Midbrain (tissue), 1 donor: ENCODE results near the gene PALLD.

ENCODE experiments used
- DNase-seq: peaks from one replicate; lab custom pipeline; 2025; lab: John Stamatoyannopoulos, UW

Gene PALLD

GRCh38 chr4:168593399-168593798 lies 96.5 kb downstream of the PALLD start:
- DNase-seq, result no peak

GRCh38 chr4:168594121-168594520 lies 97.3 kb downstream of the PALLD start:
- no peak for DNase-seq

GRCh38 chr4:168598191-168598590 lies 101.3 kb downstream of the PALLD start:
- no peak for DNase-seq

- DNase-seq, result no peak
Observed at GRCh38 chr4:168600796-168601583, 104.1 kb downstream of the PALLD start.

GRCh38 chr4:168601899-168602298 lies 105.0 kb downstream of the PALLD start:
- DNase-seq, result no peak

DNA sequence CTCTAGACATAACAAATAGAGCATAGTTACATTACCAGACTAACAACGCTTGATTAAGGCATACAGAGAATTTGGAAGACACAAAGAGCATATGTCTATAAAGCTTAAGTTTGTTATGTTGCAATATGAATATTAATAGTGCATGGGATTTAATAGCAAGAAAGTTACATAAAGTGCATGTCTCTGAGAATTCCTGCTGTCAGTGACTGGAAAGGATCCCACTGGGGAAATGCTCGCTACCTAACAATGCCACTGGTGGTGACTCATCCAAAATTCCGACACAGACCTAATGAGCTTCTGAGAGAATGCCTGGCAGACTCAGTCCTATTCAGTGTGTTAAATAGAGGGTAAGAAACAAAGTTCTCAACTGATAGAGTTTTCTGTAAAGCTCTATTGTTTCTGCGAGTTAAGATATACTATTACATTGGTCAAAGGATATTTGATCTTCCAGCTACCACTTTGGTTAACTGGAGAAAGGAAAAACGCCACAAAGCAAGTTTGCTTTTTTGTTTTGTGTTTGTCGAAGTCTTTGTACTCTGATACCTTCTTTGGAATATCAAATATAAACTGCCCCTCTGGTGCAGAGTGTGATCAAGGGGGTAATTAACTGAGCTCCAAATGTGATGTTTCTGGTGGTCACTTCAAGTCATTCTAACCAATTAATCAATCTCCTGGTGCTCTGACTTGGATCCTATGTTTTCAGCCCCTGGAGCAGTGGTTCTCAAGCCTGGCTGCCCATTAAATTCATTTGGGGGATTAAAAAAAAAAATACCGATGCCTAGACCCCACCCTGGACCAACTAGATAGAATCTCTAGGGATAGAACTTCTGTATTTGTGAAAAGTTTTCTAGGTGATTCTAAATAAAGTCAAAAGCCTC lies 107.9 kb downstream of the PALLD start:
- DNase-seq, result no peak

DNA sequence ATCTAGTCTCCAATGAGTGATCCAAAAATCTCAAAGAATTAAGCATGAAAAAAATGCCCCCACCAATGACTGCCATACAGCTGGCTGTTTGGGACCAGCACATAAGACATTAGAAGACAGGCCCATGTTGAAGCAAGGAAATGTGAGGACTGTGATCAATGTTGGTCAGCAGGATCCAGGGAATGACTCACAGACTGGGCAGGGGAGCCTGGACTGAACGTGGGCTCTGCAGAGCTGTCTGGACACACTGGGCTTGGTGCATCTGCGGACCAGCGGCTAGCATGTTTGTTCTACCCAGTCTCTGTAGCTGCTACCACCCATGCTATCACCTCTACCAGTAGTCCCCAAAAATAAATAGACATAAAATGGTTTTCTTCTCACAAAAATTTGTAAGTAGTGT lies 108.6 kb downstream of the PALLD start:
- no peak for DNase-seq

DNA sequence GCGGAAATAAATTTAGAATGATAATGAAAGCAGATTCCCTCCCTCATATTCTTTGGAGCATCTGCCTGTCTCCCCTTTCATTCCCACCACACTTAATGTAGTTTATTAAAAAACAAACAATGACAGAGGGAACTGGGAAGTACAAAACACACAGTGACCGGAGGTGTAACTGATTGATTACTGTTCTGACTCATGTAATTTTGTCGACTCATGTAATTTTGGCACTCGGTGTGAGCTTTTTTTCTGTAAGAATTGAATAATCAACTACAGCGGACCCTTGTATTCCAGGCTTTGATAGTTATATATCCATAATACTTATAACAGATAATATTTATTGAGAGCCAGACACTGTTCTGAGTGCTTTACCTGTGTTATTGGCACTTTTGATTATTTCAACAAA lies 110.4 kb downstream of the PALLD start:
- DNase-seq, result no peak

GRCh38 chr4:168608771-168609170 lies 111.9 kb downstream of the PALLD start:
- DNase-seq, result no peak

DNA sequence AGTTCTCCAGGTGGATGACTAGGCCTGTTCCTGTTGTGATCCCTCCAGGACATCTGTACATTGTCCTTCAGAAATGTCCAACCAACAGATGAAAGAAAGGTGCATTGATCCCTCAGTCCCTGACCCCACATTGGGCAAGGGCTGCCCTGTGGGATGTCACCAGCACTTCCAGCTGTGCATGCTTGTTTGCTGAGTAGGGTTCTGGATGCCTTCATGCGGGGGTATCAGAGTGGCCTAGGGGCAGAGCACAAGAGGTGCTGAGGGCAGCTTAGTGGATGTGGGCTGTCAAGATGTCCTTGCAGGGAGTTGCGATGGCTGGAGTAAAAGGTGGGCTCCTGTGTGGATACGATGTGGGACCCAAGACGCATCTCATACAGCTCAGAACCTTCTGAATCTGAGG lies 112.5 kb downstream of the PALLD start:
- no peak for DNase-seq

DNA sequence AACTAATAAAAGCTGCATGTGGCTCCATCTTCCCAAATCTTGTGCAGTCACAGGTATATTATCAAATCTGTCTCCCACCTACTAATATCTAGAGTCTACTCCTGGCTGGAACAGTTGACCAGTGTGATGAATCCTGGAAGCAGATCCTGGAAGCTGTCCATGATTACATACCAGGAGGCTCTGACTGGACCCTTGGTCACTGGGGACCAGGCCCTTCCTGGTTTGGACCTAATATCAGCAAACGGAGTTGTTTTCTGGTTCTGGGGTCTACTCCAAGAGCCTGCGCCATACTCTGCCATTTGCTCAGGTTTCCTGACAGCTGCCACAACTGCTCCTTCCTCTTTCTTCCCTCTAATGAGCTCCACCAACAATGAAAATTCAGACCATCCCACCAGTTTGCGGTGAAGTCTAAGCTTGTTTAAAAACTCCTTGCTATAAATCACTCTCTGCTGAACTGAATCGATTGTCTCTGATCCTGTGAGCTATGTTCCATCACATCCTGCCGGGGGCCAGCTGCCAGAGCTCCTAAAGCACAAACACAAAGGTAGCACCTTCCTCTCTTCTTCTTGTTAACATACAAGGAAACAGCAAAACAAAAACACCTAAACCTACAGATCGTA lies 114.2 kb downstream of the PALLD start:
- DNase-seq, result no peak

DNA sequence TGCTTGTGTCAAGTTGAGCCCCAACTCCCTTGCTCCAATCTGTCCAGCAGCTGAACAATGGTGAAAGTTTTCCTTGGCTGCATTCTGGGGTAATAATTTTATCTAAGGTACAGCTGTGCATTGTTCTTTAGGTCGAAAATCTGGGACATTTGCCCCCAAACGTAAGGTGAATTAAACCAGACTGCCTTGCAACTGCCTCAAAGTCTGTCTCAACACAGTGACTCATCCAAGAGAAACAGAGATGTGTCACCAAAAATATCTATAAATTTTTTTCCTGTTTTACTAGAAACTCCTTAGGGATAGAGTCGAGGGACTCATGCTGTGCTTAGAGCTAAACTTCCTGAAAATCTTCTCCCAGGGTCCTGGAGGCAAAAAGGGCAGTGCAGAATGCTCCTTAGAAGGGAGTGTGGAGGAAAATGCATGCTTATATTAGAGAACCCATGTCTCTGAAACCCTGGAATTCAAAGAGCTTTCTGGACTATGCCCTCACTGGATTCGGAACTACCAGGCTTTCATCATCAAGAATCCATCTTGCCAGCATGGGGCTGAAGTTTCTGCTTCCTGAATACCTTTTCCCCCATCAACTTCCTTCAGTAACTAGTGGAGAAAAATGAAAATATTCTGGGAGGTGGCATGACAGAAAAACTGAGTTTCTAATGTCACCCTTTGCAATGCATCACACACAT lies 115.7 kb downstream of the PALLD start:
- no peak for DNase-seq

DNA sequence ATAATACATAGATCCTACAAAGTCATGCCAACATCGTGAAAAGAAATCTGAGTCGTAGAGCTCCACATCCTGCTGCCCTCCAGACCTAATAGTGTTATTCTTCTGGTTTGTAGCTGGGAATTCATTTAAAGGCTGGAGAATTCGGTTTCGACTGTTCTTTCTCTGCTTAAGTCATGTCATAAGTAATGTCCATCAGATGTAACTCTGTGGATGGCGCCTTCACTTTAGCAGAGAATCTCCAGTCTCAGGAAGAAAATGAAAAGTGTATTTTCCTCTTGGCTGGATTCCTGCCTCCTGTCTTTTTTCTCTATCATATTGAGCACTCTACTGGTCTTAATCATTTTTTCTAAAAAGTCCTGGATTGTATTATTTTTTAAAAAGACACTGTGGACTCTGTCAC lies 117.0 kb downstream of the PALLD start:
- no peak for DNase-seq

GRCh38 chr4:168614281-168615057 lies 117.6 kb downstream of the PALLD start:
- DNase-seq, result no peak

GRCh38 chr4:168615294-168616065 lies 118.6 kb downstream of the PALLD start:
- DNase-seq, result no peak

DNA sequence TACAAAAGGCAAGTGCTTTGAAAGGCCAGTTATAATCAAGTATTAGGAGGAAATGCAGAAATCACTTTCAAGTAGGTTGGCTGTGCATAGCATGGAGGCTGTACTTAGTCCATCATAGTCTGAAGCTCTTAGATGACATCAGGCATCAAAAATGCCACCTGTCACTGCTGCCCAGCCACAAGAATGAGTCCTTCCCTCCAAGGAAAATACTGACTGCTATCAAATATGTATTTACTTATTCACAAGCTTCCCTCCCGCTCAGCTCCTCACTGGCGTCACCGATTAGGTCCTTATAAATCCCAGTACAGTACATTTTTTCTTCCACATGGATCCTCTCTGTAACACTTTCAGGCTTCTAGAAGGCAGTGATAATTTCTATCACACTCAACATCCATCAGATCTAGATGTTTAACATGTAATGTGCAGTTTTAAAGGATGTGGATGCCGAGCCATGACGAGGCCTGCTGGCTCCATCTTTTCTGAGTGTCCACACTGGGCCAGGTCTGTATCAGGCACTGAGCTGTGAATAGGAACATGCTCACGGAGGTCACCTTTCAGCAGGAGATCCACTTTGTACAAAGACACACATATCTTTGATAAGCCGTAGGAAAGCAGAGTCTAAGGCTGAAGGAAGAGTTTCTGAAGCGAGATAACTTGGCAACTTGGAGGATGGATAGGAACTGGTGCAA lies 121.9 kb downstream of the PALLD start:
- DNase-seq, result no peak

- no peak for DNase-seq
Observed at GRCh38 chr4:168619266-168619631, 122.4 kb downstream of the PALLD start.

DNA sequence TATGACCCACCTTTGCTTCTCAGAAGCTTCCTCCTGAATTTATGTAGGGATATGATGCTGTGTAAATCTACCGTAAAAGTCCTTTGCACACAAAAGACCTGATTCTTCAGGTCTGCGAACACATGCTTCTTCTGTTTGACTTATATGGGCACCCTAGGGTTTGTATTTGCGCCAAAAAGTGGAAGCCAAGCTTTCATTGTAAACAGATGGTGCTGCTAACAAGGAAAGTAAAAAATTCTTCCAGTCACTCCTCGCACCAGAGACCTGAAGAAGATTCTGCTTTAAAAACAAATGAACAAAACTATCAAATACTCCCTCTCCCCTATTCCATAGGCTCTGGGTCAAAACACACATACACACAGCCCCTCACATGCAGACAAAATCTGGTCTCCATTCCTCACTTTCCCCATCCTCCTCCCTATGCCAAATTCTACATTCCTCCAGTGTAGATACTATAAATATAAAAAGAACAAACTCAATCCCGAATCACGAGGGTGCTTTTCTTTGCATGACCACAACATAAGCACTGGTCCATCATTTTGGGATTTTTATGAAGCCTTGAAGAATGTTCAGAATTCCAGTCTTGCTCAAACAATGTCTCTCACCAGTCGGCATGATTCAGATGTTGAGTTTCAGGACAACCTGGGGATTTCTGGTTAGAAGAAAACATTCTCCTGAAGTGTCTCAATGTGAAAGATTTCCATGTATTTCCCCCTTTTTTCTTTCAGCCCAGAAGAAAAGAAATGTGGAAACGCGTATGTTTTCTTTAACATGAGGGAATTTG lies 125.1 kb downstream of the PALLD start:
- no peak for DNase-seq

- DNase-seq, result no peak
Observed at GRCh38 chr4:168622600-168622999, 125.7 kb downstream of the PALLD start.
